Caco-2 (cell line): ENCODE measurements around the gene MYH9. TPM values are rescaled to one million over a fixed set of nuclear protein-coding genes. Genes with fewer than 3 reads are reported as not detected.
A peak's percentile ranks its signal among the peaks of the same experiment; 100 is the strongest.

Source experiments
- BruUV-seq: library from RNA; stranded (reverse); fragments of 400-500 nt; replicated peaks from 2 replicates; lab custom pipeline; 2021; lab: Mats Ljungman, UMichigan
- CTCF ChIA-PET: fragments of 300-600 bp; sonication (Branson Sonifier 250); formaldehyde crosslinking; loops from one replicate; lab custom pipeline; 2022; ENCODE audit warnings: antibody characterized with exemption; lab: Charles Lee
- POLR2A ChIA-PET: fragments of 300-600 bp; sonication (Branson Sonifier 250); formaldehyde crosslinking; loops from one replicate; lab custom pipeline; 2022; ENCODE audit warnings: antibody characterized with exemption; lab: Charles Lee
- DNase-seq, 2 experiments: peaks; one replicate each; pipeline versions ENCODE4 v3.0.0 to v3.0.0-alpha.2; 2020 to 2022
- H3K27me3 ChIP-seq: replicated peaks from 2 replicates; pipeline ENCODE4 v1.6.0; 2011; ENCODE audit warnings: low read length; ENCODE audit not compliant: control insufficient read depth, insufficient read depth
- H3K36me3 ChIP-seq: 2 replicates; pipeline ENCODE4 v1.5.1; 2011; ENCODE audit warnings: low read length; ENCODE audit not compliant: control insufficient read depth, insufficient read depth
- H3K4me1 ChIP-seq: fragments of 250-450 bp; sonication (Bioruptor Pico); 2 replicates; pipeline ENCODE4 v1.5.1; 2020; ENCODE audit warnings: mild to moderate bottlenecking
- H3K4me3 ChIP-seq: 2 replicates; pipeline ENCODE4 v1.5.1; 2011; ENCODE audit warnings: low read depth, mild to moderate bottlenecking, control low read depth, low read length
- H3K9me3 ChIP-seq: fragments of 250-450 bp; sonication (Bioruptor Pico); 2 replicates; pipeline ENCODE4 v1.5.1; 2020; ENCODE audit warnings: mild to moderate bottlenecking, moderate library complexity
- H3K27ac Mint-ChIP-seq: one replicate; pipeline ENCODE4 v1.8.0; 2022; ENCODE audit warnings: mixed read lengths; ENCODE audit not compliant: unreplicated experiment
- H3K27me3 Mint-ChIP-seq: one replicate; pipeline ENCODE4 v1.8.0; 2022; ENCODE audit warnings: mixed read lengths; ENCODE audit not compliant: insufficient read depth, unreplicated experiment
- H3K36me3 Mint-ChIP-seq: one replicate; pipeline ENCODE4 v1.8.0; 2022; ENCODE audit warnings: mild to moderate bottlenecking, mixed read lengths; ENCODE audit not compliant: insufficient read depth, unreplicated experiment
- H3K4me1 Mint-ChIP-seq: one replicate; pipeline ENCODE4 v1.8.0; 2022; ENCODE audit warnings: low read depth, mixed read lengths; ENCODE audit not compliant: unreplicated experiment
- H3K4me3 Mint-ChIP-seq: one replicate; pipeline ENCODE4 v1.8.0; 2022; ENCODE audit warnings: mild to moderate bottlenecking, moderate library complexity, mixed read lengths; ENCODE audit not compliant: unreplicated experiment
- H3K9me3 Mint-ChIP-seq: one replicate; pipeline ENCODE4 v1.8.0; 2022; ENCODE audit warnings: mixed read lengths; ENCODE audit not compliant: unreplicated experiment
- intact Hi-C: fragments of 100-400 bp; cut with micrococcal nuclease; formaldehyde crosslinking; loops from one replicate; pipeline ENCODE4 v1.10.0; 2022; ENCODE audit not compliant: unreplicated experiment
- total RNA-seq: library from RNA; stranded (reverse); gene quantifications from 2 replicates; pipeline ENCODE4 v1.2.3, GENCODE V29; 2022
- TF ChIP-seq, protein P1 (sequence below), 2 experiments: fragments of 200-600 bp in 1 of 2; IDR thresholded peaks; 1 replicate in 1 of 2; 2 replicates in 1 of 2; pipeline versions ENCODE4 v1.5.1 to v1.8.0; 2011 to 2022; ENCODE audit warnings: antibody characterized with exemption in 1 of 2, control low read depth in 1 of 2, inconsistent platforms in 1 of 2, low read depth in 1 of 2, low read length in 1 of 2, mild to moderate bottlenecking in 1 of 2, moderate library complexity in 1 of 2; ENCODE audit not compliant: insufficient read depth in 1 of 2, severe bottlenecking in 1 of 2, unreplicated experiment in 1 of 2

The MYH9 gene
- total RNA-seq, 1 experiment from 2014 or later: 513 TPM

DNA sequence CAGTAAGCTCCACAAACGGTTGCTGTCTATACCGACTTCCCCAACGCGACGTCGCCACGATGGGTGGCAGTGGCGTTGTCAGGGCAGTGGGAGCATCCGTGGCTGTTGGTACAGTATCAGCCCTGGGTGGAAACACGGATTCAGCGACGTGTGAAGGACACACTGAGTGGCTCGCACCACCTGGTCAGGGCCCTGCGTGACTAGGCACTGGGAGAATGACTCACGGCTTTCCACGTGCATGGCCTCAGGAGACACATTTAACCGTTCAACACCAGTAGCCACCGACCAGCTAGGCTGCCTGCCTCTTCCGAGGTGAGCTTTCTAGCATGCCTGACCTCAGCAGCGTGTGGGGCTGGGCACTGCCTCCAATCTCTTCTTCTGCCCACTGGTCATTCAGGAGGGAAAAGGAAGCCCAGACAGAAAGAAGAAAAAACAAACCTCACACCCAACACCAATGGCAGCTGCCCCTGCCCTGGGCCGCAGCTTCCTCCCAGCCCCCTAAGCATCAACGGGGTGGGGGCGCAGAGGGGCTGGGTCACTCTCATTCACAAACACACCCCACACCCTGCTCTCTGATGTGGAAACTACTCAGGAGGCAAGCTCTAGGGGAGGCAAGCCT, 59.0 kb downstream of the MYH9 start:
- Mint-ChIP-seq H3K9me3 (no peaks in the 10 kb centered on the region), H3K27me3 (no peaks in the 10 kb centered on the region), H3K36me3 (peaks cover 99% of the 10 kb centered on the region), H3K27ac (peak overlapping the region; percentile 95), H3K4me3 (peak overlapping the region; percentile 51), H3K4me1 (peaks cover 57% of the 10 kb centered on the region)
- H3K27me3 ChIP-seq: no peaks in the 10 kb centered on the region
- no peak for DNase-seq
- TF ChIP-seq, protein P1, sequence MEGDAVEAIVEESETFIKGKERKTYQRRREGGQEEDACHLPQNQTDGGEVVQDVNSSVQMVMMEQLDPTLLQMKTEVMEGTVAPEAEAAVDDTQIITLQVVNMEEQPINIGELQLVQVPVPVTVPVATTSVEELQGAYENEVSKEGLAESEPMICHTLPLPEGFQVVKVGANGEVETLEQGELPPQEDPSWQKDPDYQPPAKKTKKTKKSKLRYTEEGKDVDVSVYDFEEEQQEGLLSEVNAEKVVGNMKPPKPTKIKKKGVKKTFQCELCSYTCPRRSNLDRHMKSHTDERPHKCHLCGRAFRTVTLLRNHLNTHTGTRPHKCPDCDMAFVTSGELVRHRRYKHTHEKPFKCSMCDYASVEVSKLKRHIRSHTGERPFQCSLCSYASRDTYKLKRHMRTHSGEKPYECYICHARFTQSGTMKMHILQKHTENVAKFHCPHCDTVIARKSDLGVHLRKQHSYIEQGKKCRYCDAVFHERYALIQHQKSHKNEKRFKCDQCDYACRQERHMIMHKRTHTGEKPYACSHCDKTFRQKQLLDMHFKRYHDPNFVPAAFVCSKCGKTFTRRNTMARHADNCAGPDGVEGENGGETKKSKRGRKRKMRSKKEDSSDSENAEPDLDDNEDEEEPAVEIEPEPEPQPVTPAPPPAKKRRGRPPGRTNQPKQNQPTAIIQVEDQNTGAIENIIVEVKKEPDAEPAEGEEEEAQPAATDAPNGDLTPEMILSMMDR (IDR thresholded peaks at IDR 0.05; ENCODE audit: insufficient read depth in 1 of 2, low read depth in 1 of 2, low read length in 1 of 2, severe bottlenecking in 1 of 2, unreplicated experiment in 1 of 2): no peak
- ChIA-PET CTCF (no interaction called here), POLR2A (interaction anchor here (0.6 kb wide), 1 partner anchor 9 kb away, joined by 4 read pairs; no protein-coding TSS in a partner anchor)
- TSS peak; percentile 68 for BruUV-seq
- no peak overlapping the region for H3K4me3 ChIP-seq
- H3K4me1 ChIP-seq: peaks cover 55% of the 10 kb centered on the region
- intact Hi-C loops: loop anchor here (1.0 kb wide), 3 partner anchors 33 to 127 kb away; no protein-coding TSS in a partner anchor
- no peaks in the 10 kb centered on the region for H3K9me3 ChIP-seq
- peaks cover 7% of the 10 kb centered on the region for H3K36me3 ChIP-seq

DNA sequence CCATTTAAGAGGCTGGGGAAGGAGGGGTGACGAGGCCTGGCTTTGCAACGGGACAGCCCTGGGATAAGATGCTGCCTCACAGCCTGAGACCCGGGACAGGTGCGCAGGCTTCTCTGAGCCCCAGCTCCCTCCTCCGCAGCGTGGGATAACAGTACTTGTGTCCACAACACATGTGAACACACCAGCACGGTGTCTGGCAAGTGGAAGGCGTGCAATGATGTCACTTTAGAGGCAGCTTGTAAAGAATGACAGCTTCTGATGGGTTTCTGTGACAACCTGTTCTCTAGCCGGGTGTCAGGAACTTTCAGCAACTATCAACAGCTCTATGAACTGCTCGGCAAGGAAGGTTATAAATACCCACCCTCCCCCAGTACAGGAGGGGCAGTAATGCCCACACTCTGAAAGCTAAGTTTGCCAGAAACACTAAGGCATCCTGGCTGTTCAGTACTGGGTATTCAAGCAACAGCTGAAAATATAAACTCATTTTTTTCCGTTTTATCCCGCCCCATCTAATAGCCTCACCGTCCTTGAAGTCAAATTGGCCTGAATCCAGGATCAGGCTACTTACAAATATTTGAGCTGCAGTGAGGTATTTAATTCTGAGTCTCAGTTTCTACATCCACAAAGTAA, 59.7 kb downstream of the MYH9 start:
- POLR2A ChIA-PET: no interaction called here
- Mint-ChIP-seq H3K36me3 (peaks cover 99% of the 10 kb centered on the region), H3K27ac (peak overlapping the region; percentile 95), H3K9me3 (no peaks in the 10 kb centered on the region), H3K4me3 (no peak overlapping the region), H3K27me3 (no peaks in the 10 kb centered on the region), H3K4me1 (peaks cover 50% of the 10 kb centered on the region)
- DNase-seq: no peak
- H3K36me3 ChIP-seq: peaks cover 6% of the 10 kb centered on the region
- H3K27me3 ChIP-seq: no peaks in the 10 kb centered on the region
- H3K4me3 ChIP-seq: no peak overlapping the region
- H3K4me1 ChIP-seq: peaks cover 48% of the 10 kb centered on the region
- TF ChIP-seq, protein P1 (IDR thresholded peaks at IDR 0.05; ENCODE audit: insufficient read depth in 1 of 2, low read depth in 1 of 2, low read length in 1 of 2, severe bottlenecking in 1 of 2, unreplicated experiment in 1 of 2): no peak
- intact Hi-C loops: no loop called here
- CTCF ChIA-PET: no interaction called here
- H3K9me3 ChIP-seq: no peaks in the 10 kb centered on the region
- no TSS peak for BruUV-seq

DNA sequence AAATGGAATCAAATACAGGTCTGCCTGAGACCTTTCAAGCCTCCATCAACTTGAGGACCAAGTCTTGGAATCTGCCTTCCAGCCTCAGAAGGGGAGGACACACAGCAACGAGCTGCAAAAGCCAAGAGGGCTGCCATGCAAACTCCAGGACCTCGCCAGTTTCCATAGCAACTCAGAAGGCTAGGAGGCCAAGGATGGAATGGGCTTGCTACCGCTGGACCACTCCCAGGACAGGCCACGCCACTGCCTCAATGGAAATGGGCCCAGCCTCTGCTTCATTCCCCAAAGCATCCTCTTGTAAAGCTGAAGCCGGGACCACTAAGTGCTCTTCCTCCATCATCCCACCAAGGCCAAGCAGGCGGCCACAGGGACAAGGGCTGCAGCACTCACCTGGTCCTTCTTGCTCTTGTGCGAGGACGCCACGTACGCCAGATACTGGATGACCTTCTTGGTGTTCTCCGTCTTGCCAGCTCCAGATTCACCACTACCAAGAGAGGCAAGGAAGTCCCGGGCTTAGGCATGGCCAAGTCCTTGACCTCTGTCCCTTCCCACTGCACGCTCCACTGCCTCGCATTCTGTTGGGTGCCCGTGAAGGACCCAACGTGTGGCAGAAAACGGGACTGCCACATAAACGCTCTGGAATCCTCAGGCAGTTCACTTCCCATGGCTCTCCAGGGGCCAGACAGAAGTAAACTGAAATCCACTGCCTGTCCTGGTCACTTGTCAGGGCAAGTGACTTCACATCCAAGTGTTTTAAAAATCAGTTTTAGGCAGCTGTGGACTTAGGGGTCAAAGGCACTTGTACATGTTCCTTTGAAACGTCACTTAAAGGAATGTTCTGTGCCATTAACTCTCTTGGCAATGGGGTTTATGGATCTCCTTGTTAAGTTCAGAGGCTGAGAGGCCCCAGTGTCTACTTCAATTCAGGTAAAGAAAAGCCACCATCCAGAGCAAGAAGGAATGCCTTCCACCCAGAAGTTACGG, 61.3 kb downstream of the MYH9 start:
- TF ChIP-seq, protein P1 (IDR thresholded peaks at IDR 0.05; ENCODE audit: insufficient read depth in 1 of 2, low read depth in 1 of 2, low read length in 1 of 2, severe bottlenecking in 1 of 2, unreplicated experiment in 1 of 2): no peak
- Mint-ChIP-seq H3K36me3 (peaks cover 99% of the 10 kb centered on the region), H3K9me3 (no peaks in the 10 kb centered on the region), H3K27me3 (no peaks in the 10 kb centered on the region), H3K27ac (peak overlapping the region; percentile 95), H3K4me3 (no peak overlapping the region), H3K4me1 (peaks cover 39% of the 10 kb centered on the region)
- peaks cover 7% of the 10 kb centered on the region for H3K36me3 ChIP-seq
- DNase-seq: no peak
- peaks cover 33% of the 10 kb centered on the region for H3K4me1 ChIP-seq
- no peak overlapping the region for H3K4me3 ChIP-seq
- no peaks in the 10 kb centered on the region for H3K9me3 ChIP-seq
- intact Hi-C loops: no loop called here
- no TSS peak for BruUV-seq
- ChIA-PET POLR2A (interaction anchor here (0.9 kb wide), 1 partner anchor 26 kb away, joined by 3 read pairs; no protein-coding TSS in a partner anchor), CTCF (interaction anchor here (0.5 to 0.6 kb wide), 3 partner anchors 11 to 34 kb away, joined by 3 to 7 read pairs (median 3); no protein-coding TSS in a partner anchor)
- H3K27me3 ChIP-seq: no peaks in the 10 kb centered on the region
